Sigmoid colon (tissue), 7 donors: ENCODE results near the gene SPDYE4. TPM values are rescaled to one million over a fixed set of nuclear protein-coding genes. Genes with fewer than 3 reads are reported as not detected.

Experiments
- DNase-seq: peaks from one replicate; pipeline ENCODE4 v3.0.0-alpha.2; 2019
- H3K27ac ChIP-seq, 4 donors: fragments of 200-600 bp; sonication (generic); one replicate each; pipeline ENCODE4 v1.5.1; 2016 to 2019; ENCODE audit warnings: mild to moderate bottlenecking in 1 of 4
- H3K27me3 ChIP-seq, 3 donors: fragments of 200-600 bp; sonication (generic); one replicate each; pipeline ENCODE4 v1.5.1; 2019; ENCODE audit warnings: mild to moderate bottlenecking in 1 of 3
- H3K36me3 ChIP-seq, 4 donors: fragments of 200-600 bp; sonication (generic); one replicate each; pipeline ENCODE4 v1.5.1; 2016 to 2019
- H3K4me1 ChIP-seq, 4 donors: fragments of 200-600 bp; sonication (generic); one replicate each; pipeline ENCODE4 v1.5.1; 2017 to 2019
- H3K4me3 ChIP-seq, 4 donors: fragments of 200-600 bp; sonication (generic); one replicate each; pipeline ENCODE4 v1.5.1; 2017 to 2019; ENCODE audit warnings: mild to moderate bottlenecking in 2 of 4, moderate library complexity in 1 of 4
- H3K9me3 ChIP-seq, 4 donors: fragments of 200-600 bp in 3 of 4; sonication (generic) in 3 of 4; one replicate each; pipeline versions ENCODE4 v1.5.1 to v1.6.1; 2013 to 2019
- EP300 ChIP-seq, 4 donors: sonication (generic); formaldehyde crosslinking; IDR thresholded peaks; one replicate each; pipeline ENCODE4 v1.6.1; 2017; ENCODE audit warnings: antibody characterized with exemption in 4 of 4
- POLR2A ChIP-seq, 2 donors: fragments of 450-650 bp; IDR thresholded peaks; one replicate each; pipeline ENCODE4 v1.6.1; 2016; ENCODE audit warnings: antibody characterized with exemption in 2 of 2, mild to moderate bottlenecking in 2 of 2, moderate library complexity in 2 of 2
- POLR2AphosphoS5 ChIP-seq, 4 donors: sonication (generic); formaldehyde crosslinking; IDR thresholded peaks; one replicate each; pipeline ENCODE4 v1.6.1; 2017; ENCODE audit warnings: antibody characterized with exemption in 4 of 4
- WGBS, 2 donors: extraction: QIAGEN DNeasy Blood & Tissue Kit; methylation state at CpG; one replicate each; pipeline ENCODE4 v1.1.7; 2013; 5-methylcytosine and 5-hydroxymethylcytosine counted together
- intact Hi-C: fragments of 100-400 bp; cut with DNase I; formaldehyde crosslinking; loops from one replicate; pipeline ENCODE4 v1.15.1; 2023
- polyA plus RNA-seq, 3 donors: library from polyadenylated mRNA; stranded (reverse); fragments of 200-250 nt; gene quantifications; one replicate each; pipeline ENCODE4 v1.2.3, GENCODE V29; 2013
- total RNA-seq, 4 donors: library from RNA; depleted of rRNA; stranded (reverse); fragments of >200 nt; gene quantifications; one replicate each; pipeline ENCODE4 v1.1.0, GENCODE V29; 2016
- TF ChIP-seq, protein P1 (sequence below), 4 experiments: fragments of 450-650 bp in 3 of 4; fragments of 200-600 bp in 1 of 4; IDR thresholded peaks; one replicate each; pipeline ENCODE4 v1.5.1; 2016 to 2019; ENCODE audit warnings: antibody characterized with exemption in 4 of 4, mild to moderate bottlenecking in 3 of 4, moderate library complexity in 2 of 4
- donor health status: healthy with polysubstance abuse.
- donor health status: Bipolar disorder and iron deficiency.
- donor health status: healthy.

Gene SPDYE4
- total and polyA plus RNA-seq, 7 donors, result not detected

GRCh38 chr17:8712698-8713097 is 45.6 kb downstream of the SPDYE4 start:
- no peak overlapping the region for H3K27ac ChIP-seq
- DNase-seq, result no peak
- intact Hi-C loops, result no loop called here
- H3K27me3 ChIP-seq, result no peaks in the 10 kb centered on the region
- TF ChIP-seq, protein P1, sequence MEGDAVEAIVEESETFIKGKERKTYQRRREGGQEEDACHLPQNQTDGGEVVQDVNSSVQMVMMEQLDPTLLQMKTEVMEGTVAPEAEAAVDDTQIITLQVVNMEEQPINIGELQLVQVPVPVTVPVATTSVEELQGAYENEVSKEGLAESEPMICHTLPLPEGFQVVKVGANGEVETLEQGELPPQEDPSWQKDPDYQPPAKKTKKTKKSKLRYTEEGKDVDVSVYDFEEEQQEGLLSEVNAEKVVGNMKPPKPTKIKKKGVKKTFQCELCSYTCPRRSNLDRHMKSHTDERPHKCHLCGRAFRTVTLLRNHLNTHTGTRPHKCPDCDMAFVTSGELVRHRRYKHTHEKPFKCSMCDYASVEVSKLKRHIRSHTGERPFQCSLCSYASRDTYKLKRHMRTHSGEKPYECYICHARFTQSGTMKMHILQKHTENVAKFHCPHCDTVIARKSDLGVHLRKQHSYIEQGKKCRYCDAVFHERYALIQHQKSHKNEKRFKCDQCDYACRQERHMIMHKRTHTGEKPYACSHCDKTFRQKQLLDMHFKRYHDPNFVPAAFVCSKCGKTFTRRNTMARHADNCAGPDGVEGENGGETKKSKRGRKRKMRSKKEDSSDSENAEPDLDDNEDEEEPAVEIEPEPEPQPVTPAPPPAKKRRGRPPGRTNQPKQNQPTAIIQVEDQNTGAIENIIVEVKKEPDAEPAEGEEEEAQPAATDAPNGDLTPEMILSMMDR (IDR thresholded peaks at IDR 0.05), result no peak
- no peak for TF ChIP-seq POLR2AphosphoS5 (IDR thresholded peaks at IDR 0.05)
- TF ChIP-seq EP300 (IDR thresholded peaks at IDR 0.05), result no peak
- TF ChIP-seq POLR2A (IDR thresholded peaks at IDR 0.05), result no peak
- no peaks in the 10 kb centered on the region for H3K9me3 ChIP-seq
- H3K4me1 ChIP-seq, result peaks cover 0 to 19% (median 4%) of the 10 kb centered on the region in 4 donors
- no peak overlapping the region for H3K4me3 ChIP-seq
- H3K36me3 ChIP-seq, result no peaks in the 10 kb centered on the region

DNA sequence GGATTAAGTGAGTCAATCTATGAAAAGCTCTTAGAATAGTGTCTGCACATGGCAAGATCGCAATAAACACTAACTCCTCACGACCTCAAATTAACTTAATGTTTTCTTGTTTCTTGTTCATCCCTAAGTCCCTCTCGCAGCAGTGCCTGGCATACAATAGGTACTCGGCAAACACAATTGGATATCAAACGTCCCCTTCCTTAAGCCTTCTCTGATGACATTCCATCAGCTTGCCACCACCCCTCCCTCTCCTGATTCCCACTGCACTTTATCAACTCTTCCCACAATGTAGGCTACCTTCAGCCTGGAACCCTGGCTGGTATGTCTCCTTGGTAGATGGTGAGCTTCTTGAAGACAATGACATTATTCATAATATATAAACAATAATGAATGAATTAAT is 47.1 kb downstream of the SPDYE4 start:
- intact Hi-C loops, result no loop called here
- no peak overlapping the region for H3K4me3 ChIP-seq
- H3K9me3 ChIP-seq, result no peaks in the 10 kb centered on the region
- peaks cover 0 to 27% (median 8%) of the 10 kb centered on the region in 4 donors for H3K4me1 ChIP-seq
- no peak overlapping the region for H3K27ac ChIP-seq
- no peaks in the 10 kb centered on the region for H3K36me3 ChIP-seq
- TF ChIP-seq EP300 (IDR thresholded peaks at IDR 0.05) (no peak), POLR2AphosphoS5 (IDR thresholded peaks at IDR 0.05) (no peak), POLR2A (IDR thresholded peaks at IDR 0.05) (no peak)
- TF ChIP-seq, protein P1 (IDR thresholded peaks at IDR 0.05), result no peak
- 77 to 78% methylated on average over 5 of the region's 5 CpGs for WGBS, 2 donors
- no peaks in the 10 kb centered on the region for H3K27me3 ChIP-seq
- DNase-seq, result no peak

DNA sequence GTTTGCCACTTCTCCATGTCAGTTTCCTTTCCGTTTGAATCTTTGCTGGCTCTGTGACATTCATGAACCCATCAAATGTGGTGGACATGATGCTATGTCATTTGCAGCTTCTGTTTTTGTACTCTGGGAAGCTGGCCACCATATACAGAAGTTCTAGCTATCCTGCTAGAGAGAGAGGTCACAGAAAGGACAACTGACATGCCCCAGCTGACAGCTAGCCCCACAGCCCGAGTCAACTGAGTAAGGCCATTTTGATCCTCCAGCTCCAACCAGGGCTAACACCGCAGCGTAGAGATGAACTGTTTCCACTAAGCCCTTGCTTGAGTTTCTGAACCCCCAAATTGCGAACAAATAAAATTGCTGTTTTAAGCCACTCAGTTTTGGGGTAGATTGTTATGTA is 47.5 kb downstream of the SPDYE4 start:
- H3K27me3 ChIP-seq, result no peaks in the 10 kb centered on the region
- 82 to 88% methylated on average over 5 of the region's 5 CpGs for WGBS, 2 donors
- H3K4me1 ChIP-seq, result peaks cover 0 to 27% (median 8%) of the 10 kb centered on the region in 4 donors
- H3K27ac ChIP-seq, result no peak overlapping the region
- TF ChIP-seq POLR2A (IDR thresholded peaks at IDR 0.05) (no peak), POLR2AphosphoS5 (IDR thresholded peaks at IDR 0.05) (no peak), EP300 (IDR thresholded peaks at IDR 0.05) (no peak)
- TF ChIP-seq, protein P1 (IDR thresholded peaks at IDR 0.05), result no peak
- intact Hi-C loops, result no loop called here
- no peak for DNase-seq
- H3K9me3 ChIP-seq, result no peaks in the 10 kb centered on the region
- H3K36me3 ChIP-seq, result no peaks in the 10 kb centered on the region
- no peak overlapping the region for H3K4me3 ChIP-seq

DNA sequence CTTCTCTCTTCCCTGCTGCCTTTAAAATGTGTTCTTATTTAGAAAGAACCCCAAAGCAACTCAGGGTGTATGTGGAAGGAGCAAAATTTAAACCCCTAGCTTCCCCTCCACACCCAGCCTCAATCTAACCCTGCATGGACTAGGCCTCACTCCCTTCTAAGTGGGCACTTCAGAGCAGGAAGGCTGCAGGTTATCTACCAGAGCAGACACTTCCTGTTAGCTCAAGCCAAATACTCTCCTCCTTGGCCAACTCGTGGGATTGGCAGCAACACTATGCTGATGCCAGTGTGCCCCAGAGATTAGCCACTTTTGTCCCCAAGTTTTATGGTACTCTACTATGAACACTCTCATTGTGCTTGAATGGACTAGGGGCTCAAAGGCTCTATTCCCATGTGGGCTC is 49.3 kb downstream of the SPDYE4 start:
- Histone ChIP-seq H3K36me3 (no peaks in the 10 kb centered on the region), H3K27ac (no peak overlapping the region), H3K4me3 (no peak overlapping the region), H3K4me1 (peaks cover 0 to 27% (median 8%) of the 10 kb centered on the region in 4 donors), H3K9me3 (no peaks in the 10 kb centered on the region), H3K27me3 (no peaks in the 10 kb centered on the region)
- TF ChIP-seq EP300 (IDR thresholded peaks at IDR 0.05) (no peak), POLR2A (IDR thresholded peaks at IDR 0.05) (no peak), POLR2AphosphoS5 (IDR thresholded peaks at IDR 0.05) (peak in 1 of 4 donors; percentile 11)
- DNase-seq, result no peak
- intact Hi-C loops, result no loop called here
- 14 to 23% methylated on average over 1 of the region's 1 CpG for WGBS, 2 donors

- peak overlapping the region in 2 of 4 donors; percentile 36 to 48 for H3K27ac ChIP-seq
- H3K4me3 ChIP-seq, result no peak overlapping the region
- intact Hi-C loops, result no loop called here
Measured at GRCh38 chr17:8708025-8708461, 50.3 kb downstream of the SPDYE4 start.

More at GRCh38 chr17:8708025-8708461, 50.3 kb downstream of the SPDYE4 start:
- Histone ChIP-seq H3K36me3 (no peaks in the 10 kb centered on the region), H3K9me3 (no peaks in the 10 kb centered on the region), H3K4me1 (peaks cover 0 to 20% (median 8%) of the 10 kb centered on the region in 4 donors), H3K27me3 (no peaks in the 10 kb centered on the region)
- 46 to 70% methylated on average over 5 of the region's 5 CpGs for WGBS, 2 donors
- DNase-seq, result no peak
- TF ChIP-seq POLR2AphosphoS5 (IDR thresholded peaks at IDR 0.05), result peak in 2 of 4 donors; percentile 14 to 15
- TF ChIP-seq, protein P1 (IDR thresholded peaks at IDR 0.05), result no peak
